ENCODE results near the gene PLEKHM2.

DNA sequence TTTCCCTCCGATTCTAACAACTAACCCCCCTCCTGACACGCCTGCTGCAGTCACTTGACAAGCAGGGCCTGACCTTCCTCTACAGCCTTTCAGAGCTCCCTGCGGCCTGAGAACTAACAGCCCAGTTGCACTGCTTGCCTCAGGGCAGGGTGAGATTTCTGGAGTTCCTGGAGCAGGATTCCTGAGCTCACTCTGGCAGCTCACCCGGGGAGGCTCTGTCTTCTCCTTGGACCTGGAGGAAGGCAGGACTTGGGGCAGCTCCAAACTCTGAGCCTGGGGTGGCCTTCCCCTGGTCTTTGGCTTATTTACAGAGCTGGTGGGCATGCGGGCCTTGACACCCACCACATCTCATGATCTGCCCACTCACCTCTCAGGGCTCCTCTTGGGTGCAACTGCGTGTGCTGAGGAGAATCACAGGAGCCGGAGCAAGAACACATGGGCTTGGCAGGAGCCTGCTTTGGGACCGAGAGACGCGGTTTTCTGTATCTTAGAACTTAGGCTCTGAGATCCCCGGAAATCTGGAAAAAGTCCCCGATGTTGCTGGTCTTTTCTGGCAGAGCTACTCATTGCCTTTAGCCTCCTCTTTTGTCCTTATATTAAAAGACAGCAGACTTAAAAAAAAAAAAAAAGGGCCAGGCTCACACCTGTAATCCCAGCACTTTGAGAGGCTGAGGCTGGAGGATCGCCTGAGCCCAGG, 38.9 kb downstream of the PLEKHM2 start:
- TF ChIP-seq ZFP3 (CRISPR knock-in tag; IDR thresholded peaks at IDR 0.05) (no peak), RARB (CRISPR knock-in tag; IDR thresholded peaks at IDR 0.05) (no peak), CSDC2 (CRISPR knock-in tag; IDR thresholded peaks at IDR 0.05) (no peak), ZFP30 (CRISPR knock-in tag; IDR thresholded peaks at IDR 0.05) (no peak), ARNTL (CRISPR knock-in tag; IDR thresholded peaks at IDR 0.05; ENCODE audit: borderline replicate concordance, low read depth) (no peak), ZNF70 (CRISPR knock-in tag; IDR thresholded peaks at IDR 0.05) (no peak), ESRRG (CRISPR knock-in tag; IDR thresholded peaks at IDR 0.05) (no peak)
- TF ChIP-seq, protein P1, sequence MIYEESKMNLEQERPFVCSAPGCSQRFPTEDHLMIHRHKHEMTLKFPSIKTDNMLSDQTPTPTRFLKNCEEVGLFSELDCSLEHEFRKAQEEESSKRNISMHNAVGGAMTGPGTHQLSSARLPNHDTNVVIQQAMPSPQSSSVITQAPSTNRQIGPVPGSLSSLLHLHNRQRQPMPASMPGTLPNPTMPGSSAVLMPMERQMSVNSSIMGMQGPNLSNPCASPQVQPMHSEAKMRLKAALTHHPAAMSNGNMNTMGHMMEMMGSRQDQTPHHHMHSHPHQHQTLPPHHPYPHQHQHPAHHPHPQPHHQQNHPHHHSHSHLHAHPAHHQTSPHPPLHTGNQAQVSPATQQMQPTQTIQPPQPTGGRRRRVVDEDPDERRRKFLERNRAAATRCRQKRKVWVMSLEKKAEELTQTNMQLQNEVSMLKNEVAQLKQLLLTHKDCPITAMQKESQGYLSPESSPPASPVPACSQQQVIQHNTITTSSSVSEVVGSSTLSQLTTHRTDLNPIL (CRISPR knock-in tag; IDR thresholded peaks at IDR 0.05; ENCODE audit: low read depth), result no peak
